ENCODE data around the gene SVIL. TPM values are rescaled to one million over a fixed set of nuclear protein-coding genes. Genes with fewer than 3 reads are reported as not detected.
A peak's percentile ranks its signal among the peaks of the same experiment; 100 is the strongest.
"Not testable (repeated sequence)": the region's sequence is repeated elsewhere in the genome, so short reads cannot be mapped to it uniquely, and the experiment has no call there.

SVIL gene
- total and polyA plus RNA-seq, 11 donors: 95.2 to 589 (median 355) TPM

DNA sequence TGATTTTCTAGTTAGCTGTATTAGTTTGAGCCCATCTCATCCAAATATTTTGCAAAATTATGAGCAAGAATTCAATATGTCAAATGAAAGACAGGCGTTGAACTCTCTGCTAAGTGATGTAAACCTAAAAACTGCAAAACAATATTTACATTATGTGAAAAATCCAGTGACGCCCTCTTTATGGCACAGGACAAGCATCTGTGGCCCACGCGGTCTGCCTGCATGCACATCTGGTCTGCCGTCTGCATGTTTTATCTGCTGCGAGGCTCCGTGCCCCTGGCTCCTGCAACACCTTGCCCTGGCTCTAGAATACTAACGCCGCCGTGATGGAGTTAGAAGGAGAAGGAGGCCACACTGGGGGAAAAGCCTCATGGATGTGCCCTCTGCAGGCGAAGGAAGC lies 142.0 kb downstream of the SVIL start:
- ATAC-seq: no peak
- intact Hi-C loops (cut with DNase I): no loop called here
- no peak overlapping the region for H3K27ac ChIP-seq
- H3K27me3 ChIP-seq: no peaks in the 10 kb centered on the region
- DNase-seq: no peak
- TF ChIP-seq, protein P1, sequence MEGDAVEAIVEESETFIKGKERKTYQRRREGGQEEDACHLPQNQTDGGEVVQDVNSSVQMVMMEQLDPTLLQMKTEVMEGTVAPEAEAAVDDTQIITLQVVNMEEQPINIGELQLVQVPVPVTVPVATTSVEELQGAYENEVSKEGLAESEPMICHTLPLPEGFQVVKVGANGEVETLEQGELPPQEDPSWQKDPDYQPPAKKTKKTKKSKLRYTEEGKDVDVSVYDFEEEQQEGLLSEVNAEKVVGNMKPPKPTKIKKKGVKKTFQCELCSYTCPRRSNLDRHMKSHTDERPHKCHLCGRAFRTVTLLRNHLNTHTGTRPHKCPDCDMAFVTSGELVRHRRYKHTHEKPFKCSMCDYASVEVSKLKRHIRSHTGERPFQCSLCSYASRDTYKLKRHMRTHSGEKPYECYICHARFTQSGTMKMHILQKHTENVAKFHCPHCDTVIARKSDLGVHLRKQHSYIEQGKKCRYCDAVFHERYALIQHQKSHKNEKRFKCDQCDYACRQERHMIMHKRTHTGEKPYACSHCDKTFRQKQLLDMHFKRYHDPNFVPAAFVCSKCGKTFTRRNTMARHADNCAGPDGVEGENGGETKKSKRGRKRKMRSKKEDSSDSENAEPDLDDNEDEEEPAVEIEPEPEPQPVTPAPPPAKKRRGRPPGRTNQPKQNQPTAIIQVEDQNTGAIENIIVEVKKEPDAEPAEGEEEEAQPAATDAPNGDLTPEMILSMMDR (IDR thresholded peaks at IDR 0.05): no peak
- no peak for TF ChIP-seq POLR2A (IDR thresholded peaks at IDR 0.05)
- WGBS, 4 donors: 89 to 91% (median 89%) methylated on average over 11 of the region's 11 CpGs
- no peak overlapping the region for H3K4me3 ChIP-seq
- peaks cover 2 to 98% (median 83%) of the 10 kb centered on the region in 9 donors for H3K36me3 ChIP-seq
- H3K9me3 ChIP-seq: no peaks in the 10 kb centered on the region
- peaks cover 0 to 4% (median 0%) of the 10 kb centered on the region in 12 donors for H3K4me1 ChIP-seq

DNA sequence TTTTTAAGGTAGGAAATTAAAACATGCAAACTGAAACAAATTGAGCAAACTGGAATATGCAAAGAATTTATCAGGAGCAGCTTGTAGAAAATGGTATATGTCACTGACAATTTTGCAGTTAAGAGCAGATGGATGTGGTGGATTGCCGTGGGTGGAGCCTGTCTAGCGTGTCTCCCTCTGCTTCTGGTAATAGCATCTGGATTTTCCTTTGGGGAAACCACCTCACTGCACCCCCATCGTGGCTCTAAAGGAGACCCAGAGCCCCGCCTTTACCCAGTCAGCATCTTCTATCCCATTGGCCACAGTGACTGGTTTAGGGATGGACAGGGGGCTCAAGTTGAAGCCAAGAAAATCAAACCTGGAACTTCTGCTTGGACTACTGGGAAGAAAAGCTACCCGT lies 142.9 kb downstream of the SVIL start:
- no peaks in the 10 kb centered on the region for H3K9me3 ChIP-seq
- no peak overlapping the region for H3K4me3 ChIP-seq
- DNase-seq (no peak), ATAC-seq (no peak)
- no peak for TF ChIP-seq POLR2A (IDR thresholded peaks at IDR 0.05)
- TF ChIP-seq, protein P1 (IDR thresholded peaks at IDR 0.05): no peak
- H3K27me3 ChIP-seq: no peaks in the 10 kb centered on the region
- peaks cover 2 to 98% (median 86%) of the 10 kb centered on the region in 9 donors for H3K36me3 ChIP-seq
- peaks cover 0 to 4% (median 0%) of the 10 kb centered on the region in 12 donors for H3K4me1 ChIP-seq
- 86 to 87% (median 86%) methylated on average over 4 to 5 of the region's 5 CpGs for WGBS, 4 donors
- peak overlapping the region in 1 of 12 donors; percentile 40 for H3K27ac ChIP-seq
- intact Hi-C loops (cut with DNase I): no loop called here

DNA sequence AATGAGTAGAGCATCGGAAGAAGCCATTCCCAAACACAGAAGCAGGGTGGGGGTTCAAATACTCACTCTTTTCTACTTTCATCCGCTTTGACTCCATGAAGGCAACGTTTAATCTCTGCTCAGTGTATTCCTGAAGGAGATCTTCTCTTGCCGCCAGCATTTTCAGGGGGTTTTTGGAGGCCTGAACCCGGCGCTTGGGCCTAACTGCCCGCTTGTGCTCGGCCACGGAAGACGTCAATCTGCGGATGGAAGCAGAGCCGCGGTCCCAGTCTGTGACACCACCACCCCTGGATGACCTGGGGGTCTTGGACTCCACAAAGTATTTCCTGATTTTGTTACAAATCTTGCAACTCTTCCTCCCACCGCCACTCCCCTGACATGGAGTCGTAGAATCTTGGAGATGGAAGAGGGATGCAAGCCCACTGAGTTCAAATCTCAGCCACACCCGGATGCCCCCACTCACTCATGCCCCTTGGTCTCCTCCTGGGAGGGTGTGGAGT lies 143.9 kb downstream of the SVIL start:
- ATAC-seq; intact Hi-C loops (cut with DNase I); H3K27ac ChIP-seq: not testable (repeated sequence)

GRCh38 chr10:29488471-29488870 lies 146.3 kb downstream of the SVIL start:
- peaks cover 2 to 100% (median 80%) of the 10 kb centered on the region in 9 donors for H3K36me3 ChIP-seq
- WGBS, 4 donors: 81 to 89% (median 88%) methylated on average over 14 of the region's 14 CpGs
- DNase-seq; H3K27me3 ChIP-seq; H3K9me3 ChIP-seq; ATAC-seq; H3K4me3 ChIP-seq; intact Hi-C loops (cut with DNase I): not testable (repeated sequence)
- H3K27ac ChIP-seq: peak overlapping the region in 1 of 12 donors; percentile 50
- H3K4me1 ChIP-seq: peaks cover 0 to 10% (median 2%) of the 10 kb centered on the region in 12 donors

More for the DNA sequence above, 143.9 kb downstream of the SVIL start:
- H3K4me3 ChIP-seq, H3K27me3 ChIP-seq, H3K4me1 ChIP-seq, DNase-seq, H3K9me3 ChIP-seq: not testable (repeated sequence)
- H3K36me3 ChIP-seq: peaks cover 2 to 98% (median 95%) of the 10 kb centered on the region in 9 donors
- 91 to 96% (median 95%) methylated on average over 16 of the region's 16 CpGs for WGBS, 4 donors

DNA sequence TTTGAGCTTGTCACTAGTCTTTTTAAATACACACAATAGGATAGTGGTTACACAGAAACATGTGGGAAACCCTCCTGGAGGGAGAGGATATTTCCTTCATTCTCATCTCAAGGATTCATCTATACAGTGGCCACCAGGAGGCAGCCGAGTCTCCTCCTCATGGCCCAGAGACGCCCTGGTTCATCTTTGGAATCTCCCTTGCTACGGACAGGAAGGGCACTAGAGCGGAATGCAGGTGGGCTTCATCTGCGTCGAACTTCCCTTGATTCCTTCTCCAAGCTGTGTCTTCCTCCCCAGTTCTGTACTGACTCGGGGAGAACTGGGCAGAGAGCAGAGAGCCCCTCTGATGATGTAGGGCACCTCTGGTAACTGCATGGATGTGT lies 146.9 kb downstream of the SVIL start:
- peaks cover 0 to 100% (median 74%) of the 10 kb centered on the region in 9 donors for H3K36me3 ChIP-seq
- H3K4me3 ChIP-seq, DNase-seq: not testable (repeated sequence)

DNA sequence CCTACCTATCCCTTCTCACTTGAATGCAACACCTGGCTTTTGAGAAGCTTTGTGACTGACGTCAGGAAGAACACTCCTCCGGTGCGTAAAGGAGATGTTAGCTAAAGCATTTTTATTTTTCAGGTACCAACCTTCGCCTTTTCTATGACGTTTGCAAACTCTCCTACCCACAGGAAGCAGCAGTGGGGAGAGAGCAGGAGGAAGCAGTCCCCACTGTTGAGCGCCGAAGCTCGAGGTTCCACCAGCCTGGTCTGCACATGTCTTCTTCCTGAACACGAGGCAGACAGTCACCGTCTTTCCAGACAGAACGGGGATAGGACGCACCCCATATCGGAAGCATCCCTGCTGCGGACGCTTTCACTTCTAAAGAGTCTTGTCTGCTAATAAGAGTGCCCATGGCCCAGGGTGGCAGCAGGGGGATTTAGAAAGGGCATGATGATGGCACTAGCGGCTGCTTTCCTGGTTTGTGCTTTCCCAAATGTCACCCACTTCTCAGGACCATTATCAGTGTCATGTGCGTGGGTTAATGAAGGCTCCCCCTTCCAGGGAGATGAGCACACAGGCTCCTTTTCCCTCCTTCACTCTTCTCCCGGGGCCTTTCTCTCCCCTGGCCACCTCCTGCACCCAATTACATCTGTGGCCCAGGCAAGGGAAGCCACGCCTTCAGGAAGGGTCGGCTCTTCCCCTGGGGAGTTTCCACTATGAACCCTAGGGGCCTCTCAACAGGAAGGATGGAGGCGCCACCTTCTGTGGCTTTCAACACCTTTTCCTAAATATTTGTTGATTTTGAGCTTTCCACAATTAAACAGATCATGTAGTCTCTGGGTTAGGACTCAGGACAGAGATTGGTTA lies 147.5 kb downstream of the SVIL start:
- Histone ChIP-seq H3K27ac (peak overlapping the region in 1 of 12 donors; percentile 50), H3K4me1 (peaks cover 0 to 22% (median 10%) of the 10 kb centered on the region in 12 donors), H3K36me3 (peaks cover 0 to 100% (median 70%) of the 10 kb centered on the region in 9 donors)
- 74 to 79% (median 77%) methylated on average over 13 to 21 of the region's 21 CpGs for WGBS, 4 donors
- H3K4me3 ChIP-seq; H3K27me3 ChIP-seq; H3K9me3 ChIP-seq; DNase-seq; intact Hi-C loops (cut with DNase I): not testable (repeated sequence)
- peak in 1 of 4 donors; percentile 4 for ATAC-seq

More for the DNA sequence above, 146.9 kb downstream of the SVIL start:
- H3K9me3 ChIP-seq; intact Hi-C loops (cut with DNase I); H3K27me3 ChIP-seq: not testable (repeated sequence)
- WGBS, 4 donors: 63 to 72% (median 68%) methylated on average over 7 of the region's 7 CpGs
- Histone ChIP-seq H3K4me1 (peaks cover 0 to 16% (median 8%) of the 10 kb centered on the region in 12 donors), H3K27ac (peak overlapping the region in 1 of 12 donors; percentile 50)
- TF ChIP-seq, protein P1 (IDR thresholded peaks at IDR 0.05): peak in 4 of 12 donors; percentile 14 to 18 (median 16)
- peak in 1 of 4 donors; percentile 12 for ATAC-seq

All from heart left ventricle (tissue), 16 donors.